CMK (cell line): ENCODE results near the gene COQ10A.

Source experiments
- DNase-seq: peaks from one replicate; pipeline ENCODE4 v3.0.0-alpha.2; 2010; ENCODE audit warnings: low read depth

COQ10A gene

GRCh38 chr12:56315622-56316473 is 49.1 kb downstream of the COQ10A start, which contains the start of gene CNPY2:
Gene CNPY2, minus strand, starts transcription at chr12:56315988. Its CDS starts 771 bp downstream, at chr12:56315217.
- peak; percentile 90 for DNase-seq

DNA sequence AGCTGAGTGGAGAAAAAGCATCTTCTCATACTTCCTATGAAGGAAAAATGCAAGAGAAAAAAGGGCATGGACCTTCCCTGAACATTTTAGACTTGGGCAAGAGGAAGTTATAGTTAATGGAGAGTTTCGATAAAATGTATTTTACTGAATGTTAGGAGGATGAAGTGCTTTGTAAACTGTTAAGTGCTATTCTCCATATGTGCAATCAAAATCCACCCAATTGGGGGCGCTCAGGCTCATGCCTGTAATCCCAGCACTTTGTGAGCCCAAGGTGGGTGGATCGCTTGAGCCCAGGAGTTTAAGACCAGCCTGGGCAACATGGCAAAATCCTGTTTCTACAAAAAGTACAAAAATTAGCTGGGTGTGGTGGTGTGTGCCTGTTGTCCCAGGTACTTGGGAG is 50.9 kb downstream of the COQ10A start:
- DNase-seq, result no peak
